Islet of Langerhans (tissue), 1 donor: ENCODE results near the gene ANKRD6.

ENCODE experiments used
- FAIRE-seq: peaks from one replicate; lab custom pipeline; 2011; peaks lifted over from hg19 to GRCh38; lab: Jason Lieb, UNC

ANKRD6 gene

DNA sequence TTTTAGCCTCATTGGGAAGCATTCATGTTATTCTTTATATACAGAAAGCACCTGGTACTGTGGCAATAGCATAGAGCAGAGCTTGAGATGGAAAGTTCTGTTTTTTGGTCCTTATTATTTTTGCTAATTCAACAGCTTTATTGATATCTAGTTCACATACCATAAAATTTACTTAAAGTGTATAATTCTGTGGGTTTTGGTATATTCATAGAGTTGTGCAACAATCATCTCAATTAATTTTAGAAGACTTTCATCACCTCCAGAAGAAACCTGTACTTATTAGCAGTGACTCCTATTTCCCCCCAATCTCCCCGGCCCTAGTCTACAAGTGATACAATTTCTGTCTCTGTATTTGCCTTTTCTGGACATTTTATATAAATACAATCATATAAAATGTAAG, 77.4 kb downstream of the ANKRD6 start:
- no peak for FAIRE-seq

DNA sequence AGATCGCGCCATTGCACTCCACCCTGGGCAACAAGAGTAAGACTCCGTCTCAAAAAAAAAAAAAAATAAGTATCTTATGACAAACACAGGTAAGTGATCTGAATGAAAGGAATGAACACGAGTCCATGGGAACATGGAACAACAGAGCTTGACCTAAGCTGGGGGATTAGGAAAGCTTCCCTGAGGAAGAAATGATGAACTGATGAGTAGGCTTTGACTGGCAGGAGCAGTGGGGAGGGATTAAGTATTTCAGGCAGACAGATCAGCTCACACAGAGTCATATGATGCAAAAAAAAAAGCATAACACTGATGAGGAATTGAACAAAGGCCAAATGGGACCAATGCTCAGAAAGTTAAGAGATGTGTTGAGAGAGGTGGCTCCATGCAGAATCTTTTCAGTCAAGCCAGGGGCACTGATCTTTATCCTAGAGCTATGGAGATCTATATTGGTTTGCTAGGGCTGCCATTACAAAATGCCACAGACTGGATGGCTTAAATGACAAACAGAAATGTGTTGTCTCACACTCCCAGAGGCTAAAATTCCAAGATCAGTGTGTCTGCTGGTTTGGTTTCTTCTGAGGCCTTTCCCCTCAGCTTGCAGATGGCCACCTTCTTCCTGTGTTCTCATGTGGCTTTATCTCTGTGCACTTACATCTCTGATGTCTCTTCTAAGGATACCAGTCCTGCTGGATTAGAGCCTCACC, 85.6 kb downstream of the ANKRD6 start:
- no peak for FAIRE-seq

DNA sequence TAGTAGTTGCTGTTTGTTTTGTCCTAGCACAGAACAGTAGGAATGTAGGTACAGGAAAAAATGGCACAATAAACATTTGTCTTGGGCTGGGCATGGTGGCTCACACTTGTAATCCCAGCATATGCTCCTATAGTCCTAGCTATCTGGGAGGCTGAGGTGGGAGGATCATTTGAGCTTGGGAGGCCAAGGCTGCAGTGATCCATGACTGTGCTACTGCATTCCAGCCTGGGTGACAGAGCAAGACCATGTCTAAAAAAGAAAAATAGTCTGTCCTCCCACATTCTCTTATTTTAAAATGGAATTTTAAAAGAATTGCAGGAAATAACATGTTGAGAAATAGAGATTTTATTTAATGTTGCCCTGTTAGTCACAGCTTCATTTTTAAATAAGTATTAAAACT, 87.8 kb downstream of the ANKRD6 start:
- no peak for FAIRE-seq

DNA sequence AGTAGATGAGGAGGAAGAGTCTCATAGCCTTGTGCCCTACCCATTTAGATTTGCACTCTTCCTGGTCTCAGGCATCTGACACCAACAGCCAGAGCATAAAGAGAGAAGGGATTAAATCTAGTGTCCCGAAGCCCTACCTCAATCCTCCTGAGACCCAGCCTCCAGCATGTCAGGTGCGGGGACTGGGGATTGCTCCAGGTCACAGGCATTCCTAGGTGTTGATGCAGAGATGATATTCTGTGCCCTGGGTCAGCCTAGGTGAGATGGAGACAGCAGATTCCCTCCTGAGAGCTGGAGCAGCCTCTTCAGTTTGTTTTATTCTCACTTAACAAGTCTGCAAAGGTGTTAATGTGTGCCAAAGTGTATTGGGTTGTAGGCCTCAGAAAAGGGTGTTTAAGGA, 89.8 kb downstream of the ANKRD6 start:
- FAIRE-seq: no peak

DNA sequence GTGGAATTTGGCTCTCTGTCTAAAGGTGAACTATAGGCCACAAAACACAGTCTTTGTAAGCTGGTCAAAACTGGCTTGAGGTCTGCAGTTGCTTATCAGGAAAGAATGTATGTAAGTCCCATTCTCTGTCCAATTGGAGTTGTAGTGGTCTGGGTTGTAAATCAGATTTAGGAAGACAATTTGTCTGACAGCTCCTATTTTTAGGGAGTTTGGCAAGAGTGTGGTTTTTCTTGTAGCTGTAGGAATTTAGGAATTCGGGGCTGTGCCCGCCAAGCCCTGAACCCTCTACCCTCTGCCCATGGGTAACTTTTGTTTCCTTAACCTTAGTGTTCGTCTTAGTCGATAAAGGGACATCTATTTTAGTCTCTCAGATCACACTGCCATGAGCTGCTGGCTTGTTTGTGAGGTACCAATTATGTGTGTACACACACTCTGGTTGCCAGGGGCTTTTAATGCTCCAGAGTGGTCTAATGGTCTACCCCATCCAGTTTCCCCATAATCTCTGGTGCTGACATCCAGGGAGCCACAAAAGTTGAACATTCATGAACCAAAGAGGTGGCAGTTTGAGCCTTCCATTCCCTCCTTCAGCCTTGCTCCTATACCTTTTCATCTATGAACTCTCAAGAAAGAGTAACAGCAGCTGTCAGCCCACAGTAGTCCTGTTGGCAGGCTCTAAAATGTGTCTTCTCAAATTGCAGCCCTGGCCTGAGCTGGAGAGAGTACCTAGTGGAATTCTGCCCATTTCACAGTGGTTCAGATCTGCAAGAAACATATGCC, 93.0 kb downstream of the ANKRD6 start:
- FAIRE-seq: no peak

DNA sequence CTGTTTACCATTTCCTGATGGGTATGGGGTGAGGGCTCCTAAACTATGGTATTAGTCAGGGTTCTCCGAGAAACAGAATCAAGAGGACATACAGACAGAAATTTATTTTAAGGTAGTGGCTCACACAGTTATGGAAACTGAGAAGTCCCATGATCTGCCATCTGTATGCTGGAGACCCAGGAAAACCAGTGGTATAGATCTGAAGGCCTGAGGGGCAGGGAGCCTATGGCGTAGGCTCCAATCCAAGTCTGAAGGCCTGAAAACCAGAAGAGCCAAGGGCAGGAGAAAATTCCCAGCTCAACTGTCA, 93.6 kb downstream of the ANKRD6 start:
- no peak for FAIRE-seq

DNA sequence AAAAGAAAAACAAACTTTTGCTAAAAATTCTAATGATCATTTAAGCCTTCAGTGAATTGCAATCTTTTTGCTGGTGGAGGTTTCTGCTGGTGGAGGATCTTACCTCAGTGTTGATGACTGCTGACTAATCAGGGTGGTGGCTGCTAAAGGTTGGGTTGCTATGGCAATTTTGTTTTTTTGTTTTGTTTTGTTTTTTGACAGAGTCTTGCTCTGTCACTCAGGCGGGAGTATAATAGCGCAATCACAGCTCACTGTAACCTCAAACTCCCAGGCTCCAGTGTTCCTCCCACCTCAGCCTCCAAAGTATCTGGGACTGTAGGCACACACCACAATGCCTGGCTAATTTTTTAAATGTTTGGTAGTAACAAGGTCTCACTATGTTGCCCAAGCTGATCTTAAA, 94.7 kb downstream of the ANKRD6 start:
- no peak for FAIRE-seq

DNA sequence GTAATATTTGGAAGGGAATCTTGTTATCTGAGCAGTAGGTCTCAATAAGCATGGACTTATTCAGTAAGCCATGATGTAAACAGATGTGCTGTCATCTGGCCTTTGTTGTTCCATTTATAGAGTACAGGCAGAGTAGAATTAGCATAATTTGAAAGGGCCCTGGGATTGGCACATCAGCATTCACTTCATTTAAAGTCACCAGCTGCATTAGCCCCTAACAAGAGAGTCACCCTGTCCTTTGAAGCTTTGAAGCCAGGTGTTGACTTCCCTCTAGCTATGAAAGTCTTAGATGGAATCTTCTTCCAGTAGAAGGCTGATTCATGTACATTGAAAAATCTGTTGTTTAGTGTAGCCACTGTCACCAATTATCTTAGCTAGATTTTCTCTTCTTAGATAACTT, 95.9 kb downstream of the ANKRD6 start:
- no peak for FAIRE-seq

DNA sequence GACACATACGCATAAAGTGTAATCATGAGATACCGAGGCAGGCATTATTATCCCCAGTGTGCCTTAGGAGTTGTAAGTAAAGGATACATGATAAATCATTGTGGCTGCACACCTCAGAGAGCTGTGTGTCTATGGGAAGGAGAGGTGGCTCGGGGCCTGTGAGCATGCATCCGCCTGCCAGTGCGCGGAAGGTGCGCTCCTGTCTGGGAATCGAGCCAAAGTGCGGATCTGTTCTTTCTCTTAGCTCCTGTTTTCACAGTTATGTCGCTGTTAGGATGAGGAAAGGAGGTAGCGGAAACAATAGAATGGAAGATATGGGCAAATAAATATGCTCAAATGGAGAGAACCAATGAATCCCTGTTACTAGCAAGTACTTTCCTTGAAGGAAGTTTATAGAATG, 98.0 kb downstream of the ANKRD6 start:
- FAIRE-seq: no peak

DNA sequence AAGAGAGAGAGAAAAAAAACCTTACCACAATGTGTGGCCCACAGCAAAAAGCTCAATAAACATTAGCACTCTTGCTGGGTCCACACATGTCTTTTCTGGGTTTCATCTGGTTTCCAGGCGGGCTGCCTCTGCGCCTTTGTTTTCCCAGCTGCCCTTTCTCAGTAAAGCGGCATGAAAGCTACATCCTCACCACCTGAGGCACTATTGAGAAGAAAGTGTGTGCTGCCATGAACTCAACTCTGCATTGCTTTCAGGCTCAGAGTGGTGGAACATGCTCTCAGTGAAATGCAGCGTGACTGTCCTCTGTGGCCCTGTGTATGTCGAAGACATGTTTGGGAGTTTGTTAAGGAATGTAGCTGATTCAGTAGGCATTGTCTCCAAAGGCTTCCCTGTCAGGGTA, 103.3 kb downstream of the ANKRD6 start:
- no peak for FAIRE-seq

DNA sequence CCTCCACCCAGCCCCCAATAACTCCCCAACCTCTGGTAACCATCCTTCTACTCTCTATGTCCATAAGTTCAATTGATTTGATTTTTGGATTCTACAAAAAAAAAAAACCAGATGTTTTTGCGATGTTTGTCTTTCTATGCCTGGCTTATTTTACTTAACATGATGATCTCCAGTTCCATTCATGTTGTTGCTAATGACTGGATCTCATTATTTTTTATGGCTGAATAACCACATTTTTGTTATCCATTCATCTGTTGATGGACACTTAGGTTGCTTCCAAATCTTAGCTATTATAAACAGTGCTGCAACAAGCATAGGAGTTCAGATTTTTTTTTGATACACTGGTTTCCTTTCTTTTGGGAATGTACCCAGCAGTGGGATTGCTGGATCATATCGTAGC, 106.8 kb downstream of the ANKRD6 start:
- no peak for FAIRE-seq

DNA sequence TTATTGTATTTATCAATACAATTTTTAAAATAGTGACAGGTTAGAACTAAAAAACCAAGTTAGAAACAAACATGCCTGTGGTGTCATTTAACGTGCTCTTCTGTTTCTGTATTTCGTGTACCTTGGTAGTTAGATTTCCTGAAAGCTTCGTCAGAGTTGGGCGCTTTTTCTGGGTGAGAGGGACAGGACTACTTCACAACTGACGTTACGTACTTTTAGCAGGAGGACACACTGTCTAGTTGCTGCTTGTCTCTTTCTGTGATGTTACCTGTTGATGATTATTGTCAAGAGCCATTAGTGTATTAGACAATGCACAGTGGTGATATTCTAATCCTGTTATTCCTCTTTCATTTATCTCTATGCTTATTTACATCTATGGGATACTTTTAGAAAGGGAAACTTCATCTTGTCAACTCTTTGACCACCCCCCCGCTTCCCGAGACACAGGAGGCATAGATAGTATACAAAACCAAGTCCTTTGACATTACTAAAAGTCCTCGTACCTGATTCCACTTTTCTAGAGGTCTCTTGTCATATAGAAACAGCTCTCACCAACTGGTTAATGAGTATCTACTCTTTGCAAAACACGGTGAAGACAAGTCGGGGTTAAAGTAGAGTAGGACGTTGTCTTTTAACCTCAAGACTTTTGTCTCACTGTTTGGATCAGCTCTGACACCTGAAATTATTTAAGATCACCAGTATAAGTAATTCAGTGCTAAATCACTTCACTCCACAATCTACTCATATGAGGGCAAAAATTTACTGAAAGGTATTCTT, 109.3 kb downstream of the ANKRD6 start:
- no peak for FAIRE-seq

DNA sequence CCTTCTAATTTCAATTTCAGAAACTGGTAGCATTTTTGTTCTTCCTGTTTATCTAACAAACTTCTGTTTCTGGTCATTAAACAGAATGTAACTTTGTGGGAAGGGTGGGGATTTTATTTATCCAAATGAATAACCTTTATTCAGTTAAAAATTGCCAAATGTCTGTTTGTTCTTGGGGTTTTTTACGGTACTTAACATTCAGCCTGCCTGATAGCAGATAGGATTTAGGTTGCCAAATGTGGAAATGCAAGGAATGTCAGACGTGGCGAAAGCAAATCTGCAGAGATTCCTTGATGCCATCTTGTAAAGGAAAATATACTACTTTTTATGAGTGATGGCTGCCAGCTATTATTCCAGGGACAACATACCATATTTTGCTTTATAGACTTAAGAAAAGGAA, 109.9 kb downstream of the ANKRD6 start:
- no peak for FAIRE-seq

DNA sequence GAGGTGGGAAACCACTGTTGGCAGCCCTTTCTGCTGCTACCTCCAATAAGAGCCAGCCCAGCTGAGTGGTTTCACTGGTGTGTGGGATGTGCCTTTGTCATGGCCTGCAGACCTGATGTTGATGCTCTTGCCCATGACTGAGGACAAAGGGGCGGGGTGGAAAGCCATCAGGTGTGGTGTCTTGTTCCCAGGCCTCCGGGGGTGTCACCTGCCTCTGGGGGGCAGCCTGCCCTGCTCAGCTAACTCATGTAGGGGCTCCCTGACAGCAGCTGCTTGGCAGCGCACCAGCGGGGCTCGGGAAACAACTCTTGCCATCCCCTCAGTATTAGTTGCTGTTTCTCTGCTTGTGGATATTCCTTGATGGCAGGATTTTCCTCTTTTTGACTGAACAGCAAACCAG, 114.3 kb downstream of the ANKRD6 start:
- no peak for FAIRE-seq

DNA sequence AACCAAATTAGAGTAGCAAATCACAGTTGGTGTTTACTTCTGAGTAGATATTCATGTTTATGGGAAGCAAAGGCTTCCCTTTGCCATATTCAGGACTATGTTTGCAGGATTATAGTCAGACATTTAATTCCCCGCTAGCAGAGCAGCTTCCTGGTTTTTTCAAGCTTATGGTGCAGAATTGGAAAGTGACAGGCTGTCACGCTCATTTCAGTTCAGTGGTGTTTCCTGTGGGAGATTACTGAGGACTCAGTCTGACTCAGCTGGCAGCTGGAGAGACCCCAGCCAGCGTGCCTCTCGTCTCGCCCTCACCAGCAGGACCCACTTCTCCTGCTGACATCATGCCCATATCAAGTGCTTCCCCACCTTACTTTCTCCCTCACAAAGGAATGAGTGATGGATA, 120.5 kb downstream of the ANKRD6 start:
- FAIRE-seq: no peak

DNA sequence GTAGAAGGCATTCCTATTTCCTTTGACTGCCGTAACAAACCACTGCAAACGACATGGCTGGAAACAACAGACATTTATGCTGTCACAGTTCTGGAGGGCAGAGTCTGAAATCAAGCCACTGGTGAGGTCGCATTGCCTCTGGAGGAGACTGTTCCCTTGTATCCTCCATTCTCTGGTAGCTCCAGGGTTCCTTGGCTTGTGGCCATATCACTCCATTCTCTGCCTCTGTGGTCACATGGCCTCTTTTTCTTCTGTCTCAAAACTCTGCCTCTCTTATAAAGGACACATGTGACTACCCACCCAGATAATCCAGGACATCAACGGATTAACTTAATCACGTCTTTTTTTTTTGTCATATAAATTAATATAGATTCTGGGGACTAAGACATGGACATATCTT, 121.2 kb downstream of the ANKRD6 start:
- no peak for FAIRE-seq

DNA sequence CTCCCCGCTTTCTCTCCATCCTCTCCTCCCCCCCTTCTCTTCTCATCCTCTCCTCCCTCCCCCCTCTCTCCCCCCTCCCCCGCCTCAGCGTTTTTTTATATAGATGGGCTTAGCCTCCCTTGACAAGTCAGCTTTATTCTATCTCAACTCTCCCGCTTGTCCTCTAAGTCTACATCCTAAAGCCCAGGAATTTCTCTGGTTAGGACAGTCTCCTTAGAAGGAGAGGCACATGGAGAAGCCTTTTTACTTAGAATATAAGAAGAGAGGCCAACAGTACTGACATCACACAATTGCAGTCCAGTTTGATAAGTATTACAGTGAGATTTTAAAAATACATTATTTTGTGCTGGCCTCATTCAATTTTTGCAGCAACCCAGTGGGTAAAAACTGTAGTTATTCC, 122.1 kb downstream of the ANKRD6 start:
- FAIRE-seq: no peak

DNA sequence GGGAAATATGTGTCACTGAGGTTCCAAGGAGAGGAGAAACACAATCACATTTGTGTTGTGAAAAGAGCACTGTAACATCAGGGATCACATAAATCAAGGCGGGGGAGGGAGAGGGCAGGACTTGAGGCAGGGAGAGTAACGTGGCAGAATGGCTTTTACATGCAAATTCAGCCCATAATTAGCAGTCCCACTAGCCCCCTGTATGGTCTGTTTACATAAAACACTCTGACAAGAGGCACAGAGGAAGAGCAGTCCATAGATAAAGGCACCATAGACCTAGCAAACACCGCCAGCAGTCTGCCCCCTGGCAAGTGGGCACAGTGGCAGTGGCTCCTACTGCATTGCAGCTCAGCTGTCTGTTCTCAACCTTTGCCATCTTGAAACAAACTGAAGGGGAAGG, 122.9 kb downstream of the ANKRD6 start:
- FAIRE-seq: no peak

DNA sequence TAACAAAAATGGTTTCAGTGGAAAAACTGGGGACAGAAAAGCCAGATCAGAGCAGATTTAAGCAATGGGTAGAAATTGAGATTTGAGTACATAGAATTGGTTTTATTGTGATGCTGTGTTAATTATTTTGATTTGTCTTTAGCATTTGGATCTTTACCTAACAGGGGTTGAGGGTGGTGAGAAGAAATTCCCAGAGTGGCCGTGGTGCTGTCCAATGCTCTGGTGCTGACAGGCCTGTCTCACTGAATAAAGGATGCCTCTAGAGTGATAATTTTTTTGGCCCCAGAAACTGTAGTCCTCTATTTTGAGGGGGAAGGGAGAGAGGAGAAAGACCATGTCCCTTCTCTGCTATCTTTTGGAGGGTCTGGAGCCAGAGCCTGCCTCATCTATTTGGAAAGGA, 126.5 kb downstream of the ANKRD6 start:
- FAIRE-seq: no peak

DNA sequence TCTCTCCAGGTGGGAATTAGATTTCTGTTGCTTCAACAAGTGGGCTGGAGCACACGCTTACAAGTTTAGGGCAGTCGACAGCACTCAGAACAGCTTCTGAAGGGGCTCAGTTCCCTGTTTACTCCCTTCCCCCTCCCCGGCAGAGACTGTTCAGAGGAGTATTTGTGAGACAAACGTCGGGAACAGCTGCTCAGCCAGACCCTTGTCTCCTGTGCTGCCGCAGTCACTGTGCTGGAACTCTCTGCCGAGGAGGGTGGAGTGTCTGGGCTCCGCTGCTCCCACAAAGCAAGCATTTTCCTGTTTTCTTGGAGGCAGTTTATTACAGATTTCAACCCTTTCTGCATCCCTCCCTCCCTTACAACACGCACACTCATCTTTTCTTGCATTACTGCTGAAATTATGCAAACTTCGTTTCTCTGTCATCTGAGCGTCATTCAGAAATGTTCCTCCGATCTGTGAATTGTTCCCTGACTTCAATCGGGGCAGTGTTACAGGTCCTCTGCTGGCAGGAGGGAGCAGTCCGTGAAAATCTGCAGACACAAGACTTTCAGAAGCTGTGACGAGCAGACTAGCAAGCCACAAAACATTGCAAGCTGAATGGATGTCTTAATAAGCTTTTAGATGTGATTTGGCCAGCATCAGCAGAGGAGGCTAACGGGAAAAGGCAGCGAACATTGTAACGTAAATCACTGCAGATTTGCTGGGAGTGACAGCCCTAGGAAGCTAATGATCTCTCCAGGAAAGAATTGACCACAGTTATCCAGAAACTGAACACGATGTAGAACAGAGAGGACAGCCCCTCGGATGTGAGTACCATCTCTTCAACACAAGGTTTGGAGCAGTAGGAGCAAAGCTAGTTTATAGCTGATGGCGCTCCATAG, 129.4 kb downstream of the ANKRD6 start:
- FAIRE-seq: no peak

DNA sequence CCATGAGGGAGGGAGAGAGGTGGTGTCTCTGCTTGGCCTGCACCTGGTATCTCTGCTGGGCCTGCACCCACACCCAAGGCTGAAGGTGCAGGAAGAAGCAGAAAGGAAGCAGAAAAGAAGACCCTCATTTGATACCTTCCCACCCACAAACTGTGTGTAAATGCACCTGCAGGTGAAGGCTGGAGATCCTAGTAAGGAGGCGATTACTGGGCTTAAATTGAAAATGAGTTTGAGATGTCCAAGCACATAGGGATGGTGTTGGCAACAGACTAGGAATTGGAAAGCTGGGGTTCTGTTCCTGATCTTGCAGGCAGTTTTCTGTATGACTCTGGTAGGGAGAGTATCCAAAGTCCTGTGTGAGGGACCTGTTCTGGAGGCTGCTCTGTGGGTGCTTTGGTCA, 130.9 kb downstream of the ANKRD6 start:
- FAIRE-seq: no peak

DNA sequence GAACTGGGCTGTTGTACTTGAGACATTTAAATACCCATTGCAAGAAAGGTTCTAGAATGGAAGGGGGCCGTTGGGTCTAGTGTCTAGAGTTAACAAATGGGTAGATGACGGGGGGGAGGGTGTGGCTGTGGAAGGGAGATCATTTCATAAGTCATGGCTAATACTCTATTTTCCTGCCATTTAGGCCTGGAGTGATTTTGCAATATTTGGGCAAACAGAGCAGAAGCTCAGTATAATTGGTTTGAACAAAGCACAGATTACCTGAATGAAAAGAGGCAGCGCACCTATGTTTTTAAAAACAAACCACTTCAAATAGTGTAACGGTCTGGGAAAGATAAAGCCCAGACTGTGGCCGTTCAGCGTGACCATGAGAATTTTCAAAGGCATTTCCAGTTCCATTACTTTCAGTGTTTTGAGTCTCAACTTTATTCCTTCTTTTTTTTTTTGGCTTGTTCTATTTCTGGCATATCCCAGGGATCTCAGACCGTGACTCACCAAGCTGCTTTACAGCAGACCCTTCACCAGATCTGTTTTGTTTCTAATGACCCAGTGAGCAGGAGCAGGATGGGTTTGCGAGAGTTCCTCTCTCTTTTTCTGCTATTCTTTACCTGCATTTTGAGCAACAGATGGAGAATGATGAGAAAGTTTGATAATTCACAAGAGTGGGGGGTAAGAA, 131.9 kb downstream of the ANKRD6 start:
- FAIRE-seq: no peak
